SK-N-SH treated with all-trans-retinoic acid at 6 μM for 48 hours (cell line): ENCODE data around the gene POMGNT1.

ENCODE experiments used
- ATAC-seq: fragments of 200-7000 bp; cut with Tn5 transposase; 3 replicates; pipeline ENCODE4 v1.9.1; 2020; ENCODE audit warnings: mild to moderate bottlenecking, moderate library complexity
- BACH2 ChIP-seq: fragments of 250-450 bp; sonication (Bioruptor Pico); IDR thresholded peaks from 2 replicates; pipeline ENCODE4 v1.9.0; 2021; ENCODE audit warnings: mild to moderate bottlenecking, borderline replicate concordance
- CSDC2 ChIP-seq: fragments of 250-450 bp; sonication (Bioruptor Pico); IDR thresholded peaks from 2 replicates; pipeline ENCODE4 v1.5.0; 2020; ENCODE audit warnings: mild to moderate bottlenecking, moderate library complexity
- ESRRG ChIP-seq: fragments of 250-450 bp; sonication (Bioruptor Pico); IDR thresholded peaks from 2 replicates; pipeline ENCODE4 v1.6.1; 2021; ENCODE audit warnings: mild to moderate bottlenecking
- ISL1 ChIP-seq: fragments of 250-450 bp; sonication (Bioruptor Pico); IDR thresholded peaks from 2 replicates; pipeline ENCODE4 v2.1.2; 2022; ENCODE audit warnings: mild to moderate bottlenecking, moderate library complexity
- OSR1 ChIP-seq: fragments of 250-450 bp; sonication (Bioruptor Pico); IDR thresholded peaks from 2 replicates; pipeline ENCODE4 v1.8.0; 2022; ENCODE audit warnings: moderate library complexity, mild to moderate bottlenecking, inconsistent platforms
- PATZ1 ChIP-seq: fragments of 250-450 bp; sonication (Bioruptor Pico); IDR thresholded peaks from 2 replicates; pipeline ENCODE4 v1.8.0; 2020; ENCODE audit warnings: mild to moderate bottlenecking, moderate library complexity, borderline replicate concordance
- POU6F1 ChIP-seq: fragments of 250-450 bp; sonication (Bioruptor Pico); IDR thresholded peaks from 2 replicates; pipeline ENCODE4 v1.8.0; 2021; ENCODE audit warnings: low read depth, mild to moderate bottlenecking, moderate library complexity, borderline replicate concordance
- PPARA ChIP-seq: fragments of 250-450 bp; sonication (Bioruptor Pico); IDR thresholded peaks from 2 replicates; pipeline ENCODE4 v1.5.0; 2020; ENCODE audit warnings: mild to moderate bottlenecking, borderline replicate concordance
- RARB ChIP-seq: fragments of 250-450 bp; sonication (Bioruptor Pico); IDR thresholded peaks from 2 replicates; pipeline ENCODE4 v1.8.0; 2021; ENCODE audit warnings: mild to moderate bottlenecking, moderate library complexity
- TCF4 ChIP-seq: fragments of 250-450 bp; sonication (Bioruptor Pico); IDR thresholded peaks from 2 replicates; pipeline ENCODE4 v1.8.0; 2021; ENCODE audit warnings: mild to moderate bottlenecking, moderate library complexity, borderline replicate concordance
- TOX ChIP-seq: fragments of 250-450 bp; sonication (Bioruptor Pico); IDR thresholded peaks from 2 replicates; pipeline ENCODE4 v1.8.0; 2021; ENCODE audit warnings: mild to moderate bottlenecking, moderate library complexity, borderline replicate concordance
- TSHZ2 ChIP-seq: fragments of 250-450 bp; sonication (Bioruptor Pico); IDR thresholded peaks from 2 replicates; pipeline ENCODE4 v1.5.0; 2020; ENCODE audit warnings: mild to moderate bottlenecking, moderate library complexity
- ZC3H10 ChIP-seq: fragments of 250-450 bp; sonication (Bioruptor Pico); IDR thresholded peaks from 2 replicates; pipeline ENCODE4 v1.5.1; 2021; ENCODE audit warnings: mild to moderate bottlenecking, moderate library complexity
- ZFP3 ChIP-seq: fragments of 250-450 bp; sonication (Bioruptor Pico); IDR thresholded peaks from 2 replicates; pipeline ENCODE4 v1.5.0; 2020; ENCODE audit warnings: mild to moderate bottlenecking, moderate library complexity
- ZFP30 ChIP-seq: fragments of 450-650 bp; formaldehyde crosslinking; IDR thresholded peaks from 2 replicates; pipeline ENCODE4 v1.5.0; 2022; ENCODE audit warnings: mild to moderate bottlenecking, moderate library complexity
- ZNF70 ChIP-seq: fragments of 450-650 bp; formaldehyde crosslinking; IDR thresholded peaks from 2 replicates; pipeline ENCODE4 v1.5.0; 2020; ENCODE audit warnings: mild to moderate bottlenecking, moderate library complexity
- TF ChIP-seq, protein P1 (sequence below): fragments of 250-450 bp; sonication (Bioruptor Pico); IDR thresholded peaks from 2 replicates; pipeline ENCODE4 v1.5.1; 2020; ENCODE audit warnings: low read depth, mild to moderate bottlenecking, moderate library complexity
- TF ChIP-seq, protein P2 (sequence below): fragments of 250-450 bp; sonication (Bioruptor Pico); IDR thresholded peaks from 2 replicates; pipeline ENCODE4 v1.5.1; 2021; ENCODE audit warnings: mild to moderate bottlenecking, moderate library complexity

The POMGNT1 gene

DNA sequence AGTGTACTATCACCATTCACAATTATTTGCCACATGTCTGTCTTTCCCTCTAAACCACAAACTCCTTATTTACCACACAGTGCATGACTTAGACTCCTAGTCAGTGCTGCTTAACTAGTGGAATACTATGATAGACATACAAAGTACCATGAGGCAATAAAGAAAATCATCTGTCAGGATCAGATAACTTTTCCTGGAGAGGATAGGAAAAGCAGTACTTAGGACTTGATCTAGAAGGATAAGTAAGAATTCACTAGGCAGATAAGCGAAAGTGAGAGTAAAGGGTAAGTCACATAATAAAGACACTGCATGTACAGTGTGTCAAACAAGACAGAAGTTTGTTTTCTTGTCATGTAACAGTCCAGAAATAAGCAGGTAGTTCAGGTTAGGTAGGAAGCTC is 44.5 kb downstream of the POMGNT1 start:
- TF ChIP-seq TCF4 (no peak), ISL1 (CRISPR knock-in tag) (no peak), CSDC2 (CRISPR knock-in tag) (no peak), OSR1 (CRISPR knock-in tag) (no peak), ZFP3 (CRISPR knock-in tag) (no peak), ZFP30 (no peak), ESRRG (CRISPR knock-in tag) (no peak)
- ATAC-seq = no peak

DNA sequence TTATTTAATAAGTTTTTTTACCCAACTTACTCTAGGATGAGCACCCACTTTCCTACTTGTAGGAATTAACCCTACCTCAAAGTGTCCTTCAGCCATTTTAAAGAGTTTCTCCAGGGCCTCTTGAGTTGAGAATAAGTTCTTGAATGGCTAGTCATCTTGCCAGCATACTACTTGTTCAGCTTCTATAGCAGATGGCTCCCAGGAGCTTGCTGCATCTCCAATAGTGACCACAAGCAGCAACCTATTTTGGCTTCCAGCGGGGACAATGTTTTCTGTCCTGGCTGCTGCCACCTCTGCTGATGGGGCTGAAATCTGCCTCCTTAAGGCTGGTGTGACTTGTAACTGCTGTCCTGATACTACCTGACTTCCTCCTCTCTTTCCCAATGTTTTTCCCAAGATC is 45.0 kb downstream of the POMGNT1 start:
- TF ChIP-seq ISL1 (CRISPR knock-in tag) (no peak), POU6F1 (CRISPR knock-in tag) (no peak), ZFP3 (CRISPR knock-in tag) (no peak), PPARA (CRISPR knock-in tag) (no peak), TOX (no peak), ZFP30 (no peak), PATZ1 (CRISPR knock-in tag) (no peak), RARB (CRISPR knock-in tag) (no peak), BACH2 (CRISPR knock-in tag) (no peak), ZNF70 (no peak), ZC3H10 (no peak), TSHZ2 (no peak)
- TF ChIP-seq, protein P1, sequence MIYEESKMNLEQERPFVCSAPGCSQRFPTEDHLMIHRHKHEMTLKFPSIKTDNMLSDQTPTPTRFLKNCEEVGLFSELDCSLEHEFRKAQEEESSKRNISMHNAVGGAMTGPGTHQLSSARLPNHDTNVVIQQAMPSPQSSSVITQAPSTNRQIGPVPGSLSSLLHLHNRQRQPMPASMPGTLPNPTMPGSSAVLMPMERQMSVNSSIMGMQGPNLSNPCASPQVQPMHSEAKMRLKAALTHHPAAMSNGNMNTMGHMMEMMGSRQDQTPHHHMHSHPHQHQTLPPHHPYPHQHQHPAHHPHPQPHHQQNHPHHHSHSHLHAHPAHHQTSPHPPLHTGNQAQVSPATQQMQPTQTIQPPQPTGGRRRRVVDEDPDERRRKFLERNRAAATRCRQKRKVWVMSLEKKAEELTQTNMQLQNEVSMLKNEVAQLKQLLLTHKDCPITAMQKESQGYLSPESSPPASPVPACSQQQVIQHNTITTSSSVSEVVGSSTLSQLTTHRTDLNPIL = no peak
- TF ChIP-seq, protein P2, sequence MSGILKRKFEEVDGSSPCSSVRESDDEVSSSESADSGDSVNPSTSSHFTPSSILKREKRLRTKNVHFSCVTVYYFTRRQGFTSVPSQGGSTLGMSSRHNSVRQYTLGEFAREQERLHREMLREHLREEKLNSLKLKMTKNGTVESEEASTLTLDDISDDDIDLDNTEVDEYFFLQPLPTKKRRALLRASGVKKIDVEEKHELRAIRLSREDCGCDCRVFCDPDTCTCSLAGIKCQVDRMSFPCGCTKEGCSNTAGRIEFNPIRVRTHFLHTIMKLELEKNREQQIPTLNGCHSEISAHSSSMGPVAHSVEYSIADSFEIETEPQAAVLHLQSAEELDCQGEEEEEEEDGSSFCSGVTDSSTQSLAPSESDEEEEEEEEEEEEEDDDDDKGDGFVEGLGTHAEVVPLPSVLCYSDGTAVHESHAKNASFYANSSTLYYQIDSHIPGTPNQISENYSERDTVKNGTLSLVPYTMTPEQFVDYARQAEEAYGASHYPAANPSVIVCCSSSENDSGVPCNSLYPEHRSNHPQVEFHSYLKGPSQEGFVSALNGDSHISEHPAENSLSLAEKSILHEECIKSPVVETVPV (CRISPR knock-in tag) = no peak
- no peak for ATAC-seq

- no peak for TF ChIP-seq PPARA (CRISPR knock-in tag)
- TF ChIP-seq PATZ1 (CRISPR knock-in tag) = no peak
- no peak for TF ChIP-seq ZNF70
- TF ChIP-seq TCF4 = no peak
- no peak for TF ChIP-seq TOX
- TF ChIP-seq, all 23 proteins: peak for 0
- ATAC-seq = peak; percentile 60; the same call in 2 of the 3 replicates
These were observed 46.2 kb downstream of the POMGNT1 start for GRCh38 chr1:46152016-46152415.

DNA sequence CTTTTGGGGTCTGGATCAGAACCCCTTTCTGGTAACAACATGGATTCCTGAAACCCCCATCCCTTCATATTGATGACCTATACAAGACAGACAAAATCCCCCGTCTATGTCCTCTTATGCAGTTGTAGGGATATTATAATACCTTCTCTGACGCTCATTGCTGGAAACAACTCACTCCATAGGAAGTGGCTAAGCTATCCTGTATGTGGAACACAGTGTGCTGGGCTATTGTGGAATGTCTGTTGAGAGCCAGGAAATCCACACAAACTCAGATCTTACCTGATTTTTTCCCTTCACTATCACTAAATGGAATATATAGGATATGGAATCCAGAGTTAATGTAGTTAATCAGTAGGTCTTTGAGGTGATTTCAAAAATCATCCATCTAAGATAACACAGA is 48.1 kb downstream of the POMGNT1 start:
- no peak for ATAC-seq
- TF ChIP-seq, protein P1 = no peak
- TF ChIP-seq TCF4 (no peak), ZFP3 (CRISPR knock-in tag) (no peak), CSDC2 (CRISPR knock-in tag) (no peak), RARB (CRISPR knock-in tag) (no peak), PATZ1 (CRISPR knock-in tag) (no peak), BACH2 (CRISPR knock-in tag) (no peak), OSR1 (CRISPR knock-in tag) (no peak), PPARA (CRISPR knock-in tag) (no peak), ZC3H10 (no peak)
- TF ChIP-seq, protein P2 (CRISPR knock-in tag) = no peak
